ENCODE measurements around the gene MRTO4.
"Not testable (repeated sequence)": the region's sequence is repeated elsewhere in the genome, so short reads cannot be mapped to it uniquely, and the experiment has no call there.

MRTO4 gene

DNA sequence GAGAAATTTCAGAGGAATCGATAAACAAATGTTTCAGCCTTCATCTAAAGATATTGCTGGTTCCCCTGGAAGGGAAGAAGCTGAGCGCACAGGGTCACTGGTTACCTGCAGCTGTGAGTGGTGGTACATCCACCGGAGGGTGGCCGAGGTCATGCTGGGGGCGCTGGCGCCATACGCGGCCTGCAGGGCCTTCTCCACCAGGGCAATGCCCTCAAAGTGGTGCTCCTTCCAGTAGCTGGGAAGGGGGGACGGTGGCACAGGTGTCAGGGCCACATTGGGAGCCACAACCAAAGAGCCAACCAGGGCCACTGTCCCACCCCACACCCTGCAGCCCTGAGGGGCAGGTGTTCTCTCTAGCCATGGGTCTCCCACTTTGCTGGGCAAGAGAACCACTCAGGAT is 32.3 kb downstream of the MRTO4 start:
- no peak for ATAC-seq
- TF ChIP-seq OSR1 (CRISPR knock-in tag; IDR thresholded peaks at IDR 0.05): no peak
- TF ChIP-seq, protein P1, sequence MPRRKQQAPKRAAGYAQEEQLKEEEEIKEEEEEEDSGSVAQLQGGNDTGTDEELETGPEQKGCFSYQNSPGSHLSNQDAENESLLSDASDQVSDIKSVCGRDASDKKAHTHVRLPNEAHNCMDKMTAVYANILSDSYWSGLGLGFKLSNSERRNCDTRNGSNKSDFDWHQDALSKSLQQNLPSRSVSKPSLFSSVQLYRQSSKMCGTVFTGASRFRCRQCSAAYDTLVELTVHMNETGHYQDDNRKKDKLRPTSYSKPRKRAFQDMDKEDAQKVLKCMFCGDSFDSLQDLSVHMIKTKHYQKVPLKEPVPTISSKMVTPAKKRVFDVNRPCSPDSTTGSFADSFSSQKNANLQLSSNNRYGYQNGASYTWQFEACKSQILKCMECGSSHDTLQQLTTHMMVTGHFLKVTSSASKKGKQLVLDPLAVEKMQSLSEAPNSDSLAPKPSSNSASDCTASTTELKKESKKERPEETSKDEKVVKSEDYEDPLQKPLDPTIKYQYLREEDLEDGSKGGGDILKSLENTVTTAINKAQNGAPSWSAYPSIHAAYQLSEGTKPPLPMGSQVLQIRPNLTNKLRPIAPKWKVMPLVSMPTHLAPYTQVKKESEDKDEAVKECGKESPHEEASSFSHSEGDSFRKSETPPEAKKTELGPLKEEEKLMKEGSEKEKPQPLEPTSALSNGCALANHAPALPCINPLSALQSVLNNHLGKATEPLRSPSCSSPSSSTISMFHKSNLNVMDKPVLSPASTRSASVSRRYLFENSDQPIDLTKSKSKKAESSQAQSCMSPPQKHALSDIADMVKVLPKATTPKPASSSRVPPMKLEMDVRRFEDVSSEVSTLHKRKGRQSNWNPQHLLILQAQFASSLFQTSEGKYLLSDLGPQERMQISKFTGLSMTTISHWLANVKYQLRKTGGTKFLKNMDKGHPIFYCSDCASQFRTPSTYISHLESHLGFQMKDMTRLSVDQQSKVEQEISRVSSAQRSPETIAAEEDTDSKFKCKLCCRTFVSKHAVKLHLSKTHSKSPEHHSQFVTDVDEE (CRISPR knock-in tag; IDR thresholded peaks at IDR 0.05): no peak
- TF ChIP-seq, protein P2, sequence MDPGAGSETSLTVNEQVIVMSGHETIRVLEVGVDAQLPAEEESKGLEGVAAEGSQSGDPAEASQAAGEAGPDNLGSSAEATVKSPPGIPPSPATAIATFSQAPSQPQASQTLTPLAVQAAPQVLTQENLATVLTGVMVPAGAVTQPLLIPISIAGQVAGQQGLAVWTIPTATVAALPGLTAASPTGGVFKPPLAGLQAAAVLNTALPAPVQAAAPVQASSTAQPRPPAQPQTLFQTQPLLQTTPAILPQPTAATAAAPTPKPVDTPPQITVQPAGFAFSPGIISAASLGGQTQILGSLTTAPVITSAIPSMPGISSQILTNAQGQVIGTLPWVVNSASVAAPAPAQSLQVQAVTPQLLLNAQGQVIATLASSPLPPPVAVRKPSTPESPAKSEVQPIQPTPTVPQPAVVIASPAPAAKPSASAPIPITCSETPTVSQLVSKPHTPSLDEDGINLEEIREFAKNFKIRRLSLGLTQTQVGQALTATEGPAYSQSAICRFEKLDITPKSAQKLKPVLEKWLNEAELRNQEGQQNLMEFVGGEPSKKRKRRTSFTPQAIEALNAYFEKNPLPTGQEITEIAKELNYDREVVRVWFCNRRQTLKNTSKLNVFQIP (CRISPR knock-in tag; IDR thresholded peaks at IDR 0.05; ENCODE audit: borderline replicate concordance, low read depth): no peak
- TF ChIP-seq ISL1 (CRISPR knock-in tag; IDR thresholded peaks at IDR 0.05): no peak
- TF ChIP-seq, protein P3, sequence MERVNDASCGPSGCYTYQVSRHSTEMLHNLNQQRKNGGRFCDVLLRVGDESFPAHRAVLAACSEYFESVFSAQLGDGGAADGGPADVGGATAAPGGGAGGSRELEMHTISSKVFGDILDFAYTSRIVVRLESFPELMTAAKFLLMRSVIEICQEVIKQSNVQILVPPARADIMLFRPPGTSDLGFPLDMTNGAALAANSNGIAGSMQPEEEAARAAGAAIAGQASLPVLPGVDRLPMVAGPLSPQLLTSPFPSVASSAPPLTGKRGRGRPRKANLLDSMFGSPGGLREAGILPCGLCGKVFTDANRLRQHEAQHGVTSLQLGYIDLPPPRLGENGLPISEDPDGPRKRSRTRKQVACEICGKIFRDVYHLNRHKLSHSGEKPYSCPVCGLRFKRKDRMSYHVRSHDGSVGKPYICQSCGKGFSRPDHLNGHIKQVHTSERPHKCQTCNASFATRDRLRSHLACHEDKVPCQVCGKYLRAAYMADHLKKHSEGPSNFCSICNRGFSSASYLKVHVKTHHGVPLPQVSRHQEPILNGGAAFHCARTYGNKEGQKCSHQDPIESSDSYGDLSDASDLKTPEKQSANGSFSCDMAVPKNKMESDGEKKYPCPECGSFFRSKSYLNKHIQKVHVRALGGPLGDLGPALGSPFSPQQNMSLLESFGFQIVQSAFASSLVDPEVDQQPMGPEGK (CRISPR knock-in tag; IDR thresholded peaks at IDR 0.05; ENCODE audit: borderline replicate concordance): no peak
- TF ChIP-seq ESRRG (CRISPR knock-in tag; IDR thresholded peaks at IDR 0.05): no peak
- TF ChIP-seq ZFP3 (CRISPR knock-in tag; IDR thresholded peaks at IDR 0.05): no peak
- TF ChIP-seq SNAI2 (CRISPR knock-in tag; IDR thresholded peaks at IDR 0.05): no peak
- TF ChIP-seq ZFP30 (CRISPR knock-in tag; IDR thresholded peaks at IDR 0.05): no peak
- TF ChIP-seq CSDC2 (CRISPR knock-in tag; IDR thresholded peaks at IDR 0.05): no peak

DNA sequence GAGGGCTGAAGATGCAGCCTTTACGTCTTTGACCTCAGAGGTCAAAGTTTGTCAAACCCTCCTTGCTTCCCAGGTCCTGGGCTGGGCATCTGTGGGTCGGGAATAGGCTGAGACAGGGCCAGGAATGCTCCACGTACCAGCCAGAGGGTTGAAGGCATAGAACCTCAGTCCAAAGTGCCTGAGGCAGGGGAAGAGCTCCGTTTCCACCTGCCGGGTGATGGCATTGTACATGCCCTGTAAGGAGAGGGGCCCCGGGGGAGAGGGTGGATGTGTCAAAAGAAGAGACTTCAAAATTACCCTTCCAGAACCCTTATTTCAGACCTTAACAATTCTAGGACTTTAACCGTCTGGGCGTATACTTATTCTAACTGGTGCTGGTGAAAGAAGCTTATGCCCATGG is 33.3 kb downstream of the MRTO4 start:
- no peak for ATAC-seq
- TF ChIP-seq ISL1 (CRISPR knock-in tag; IDR thresholded peaks at IDR 0.05) (no peak), RARB (CRISPR knock-in tag; IDR thresholded peaks at IDR 0.05) (no peak), ZNF70 (CRISPR knock-in tag; IDR thresholded peaks at IDR 0.05) (no peak), BACH2 (CRISPR knock-in tag; IDR thresholded peaks at IDR 0.05; ENCODE audit: borderline replicate concordance) (no peak), ESRRG (CRISPR knock-in tag; IDR thresholded peaks at IDR 0.05) (no peak), ZNF8 (CRISPR knock-in tag; IDR thresholded peaks at IDR 0.05) (no peak), ZFP30 (CRISPR knock-in tag; IDR thresholded peaks at IDR 0.05) (no peak), ZC3H10 (CRISPR knock-in tag; IDR thresholded peaks at IDR 0.05) (no peak), CSDC2 (CRISPR knock-in tag; IDR thresholded peaks at IDR 0.05) (no peak), SNAI2 (CRISPR knock-in tag; IDR thresholded peaks at IDR 0.05) (no peak), OSR1 (CRISPR knock-in tag; IDR thresholded peaks at IDR 0.05) (no peak)
- TF ChIP-seq, protein P4, sequence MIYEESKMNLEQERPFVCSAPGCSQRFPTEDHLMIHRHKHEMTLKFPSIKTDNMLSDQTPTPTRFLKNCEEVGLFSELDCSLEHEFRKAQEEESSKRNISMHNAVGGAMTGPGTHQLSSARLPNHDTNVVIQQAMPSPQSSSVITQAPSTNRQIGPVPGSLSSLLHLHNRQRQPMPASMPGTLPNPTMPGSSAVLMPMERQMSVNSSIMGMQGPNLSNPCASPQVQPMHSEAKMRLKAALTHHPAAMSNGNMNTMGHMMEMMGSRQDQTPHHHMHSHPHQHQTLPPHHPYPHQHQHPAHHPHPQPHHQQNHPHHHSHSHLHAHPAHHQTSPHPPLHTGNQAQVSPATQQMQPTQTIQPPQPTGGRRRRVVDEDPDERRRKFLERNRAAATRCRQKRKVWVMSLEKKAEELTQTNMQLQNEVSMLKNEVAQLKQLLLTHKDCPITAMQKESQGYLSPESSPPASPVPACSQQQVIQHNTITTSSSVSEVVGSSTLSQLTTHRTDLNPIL (CRISPR knock-in tag; IDR thresholded peaks at IDR 0.05; ENCODE audit: low read depth): no peak
- TF ChIP-seq, protein P1 (CRISPR knock-in tag; IDR thresholded peaks at IDR 0.05): no peak

DNA sequence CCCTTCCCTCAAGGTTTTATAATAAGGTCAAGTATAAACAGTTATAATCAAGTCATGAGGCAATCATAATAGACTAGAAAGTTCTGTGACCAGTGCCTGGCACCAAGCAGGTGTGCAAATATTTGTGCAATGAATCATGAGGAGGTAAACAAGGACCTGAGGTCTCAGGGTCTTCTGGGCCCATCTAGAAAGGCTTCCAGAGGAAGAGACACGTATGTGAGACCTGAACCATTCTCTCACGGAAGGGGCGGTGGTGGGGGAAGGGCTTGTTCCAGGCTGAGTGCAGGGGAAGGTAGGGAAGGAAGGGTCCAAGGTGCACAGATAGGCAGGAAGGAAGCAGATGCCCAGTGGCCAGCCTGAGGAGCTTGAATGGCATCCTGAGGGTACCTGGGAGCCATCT is 33.8 kb downstream of the MRTO4 start:
- not testable (repeated sequence) for ATAC-seq

- ATAC-seq: not testable (repeated sequence)
Measured at GRCh38 chr1:19285807-19286206, 34.2 kb downstream of the MRTO4 start.

Measured in SK-N-SH treated with all-trans-retinoic acid at 6 μM for 48 hours (cell line).